Measurements from ENCODE around the gene SBK2. TPM values are rescaled to one million over a fixed set of nuclear protein-coding genes. Genes with fewer than 3 reads are reported as not detected.
"Not testable (repeated sequence)": the region's sequence is repeated elsewhere in the genome, so short reads cannot be mapped to it uniquely, and the experiment has no call there.

SBK2 gene
- total and polyA plus RNA-seq, 9 of the 15 experiments (the other 6 are each of a cell fraction or from before 2014, with no cell fraction given), result not detected

DNA sequence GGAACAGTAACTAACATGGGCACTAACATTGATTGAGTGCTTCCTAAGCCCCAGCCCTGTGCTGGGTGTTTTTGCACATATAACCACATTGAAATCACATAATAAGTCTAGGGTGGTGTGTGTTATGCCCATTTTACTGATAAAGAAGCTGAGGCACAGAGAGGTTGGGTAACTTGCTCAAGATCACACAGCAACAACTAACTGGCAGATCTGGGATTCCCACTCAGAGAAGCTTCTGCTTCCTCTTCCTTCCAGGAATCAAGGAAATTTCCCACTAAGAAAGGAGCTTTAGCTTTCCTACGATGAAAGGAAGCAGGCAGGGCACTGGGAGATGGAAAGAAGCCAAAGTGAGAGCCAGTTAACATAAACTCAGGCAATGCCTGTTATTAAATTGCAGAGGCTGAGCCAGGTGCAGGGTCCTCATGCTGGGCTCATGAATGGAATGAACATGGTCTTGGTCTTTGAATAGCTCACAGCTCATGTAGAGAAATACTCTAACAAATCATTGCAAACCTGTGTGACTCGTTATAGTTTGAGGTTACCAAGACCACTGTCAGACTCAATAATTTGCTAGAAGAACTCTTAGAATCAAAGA is 38.6 kb downstream of the SBK2 start (continued):
- TF ChIP-seq BCOR (IDR thresholded peaks at IDR 0.05), result peak; percentile 87

DNA sequence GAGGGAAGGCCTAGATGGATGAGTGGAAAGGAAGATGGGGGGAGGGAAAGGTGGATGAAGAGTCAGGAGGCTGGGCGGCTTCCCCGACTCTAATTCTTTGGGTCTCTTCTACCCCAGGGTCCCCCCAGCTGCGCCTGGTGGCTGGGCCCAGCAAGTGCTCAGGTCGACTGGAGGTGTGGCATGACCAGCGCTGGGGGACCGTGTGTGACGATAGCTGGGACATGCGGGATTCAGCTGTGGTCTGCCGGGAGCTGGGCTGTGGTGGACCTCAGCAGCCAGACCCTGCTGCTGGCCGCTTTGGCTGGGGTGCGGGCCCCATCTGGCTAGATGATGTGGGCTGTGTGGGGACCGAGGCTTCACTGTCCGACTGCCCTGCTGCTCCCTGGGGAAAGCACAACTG is 39.2 kb downstream of the SBK2 start:
- BruUV-seq (replicated peaks), result no TSS peak
- no peak overlapping the region for H2AFZ ChIP-seq (ENCODE audit: low read depth, low read length)
- H3K27me3 ChIP-seq (ENCODE audit: control insufficient read depth in 2 of 2, insufficient read depth in 2 of 2, low read length in 2 of 2), result no peaks in the 10 kb centered on the region
- no peaks in the 10 kb centered on the region for H3K9me3 ChIP-seq (replicated peaks; ENCODE audit: control insufficient read depth, insufficient read depth, low read depth, low read length)
- ChIA-PET CTCF (ENCODE audit: low intra/inter-chr PET ratio) (no interaction called here), POLR2A (interaction anchor here (0.6 to 2.6 kb wide), 5 partner anchors 11 to 342 kb away, joined by 3 to 15 read pairs (median 5); partner anchors contain the start of genes NAT14 and SSC5D)
- peaks cover 12 to 25% of the 10 kb centered on the region in 2 experiments for H3K4me1 ChIP-seq (replicated peaks in 1 of 2; ENCODE audit: control insufficient read depth in 2 of 2, insufficient read depth in 2 of 2, low read length in 2 of 2)
- DNase-seq (ENCODE audit: extremely low read depth in 1 of 4, low spot score in 3 of 4) (no peak), ATAC-seq (no peak), FAIRE-seq (no peak)
- no peak overlapping the region for H3K4me3 ChIP-seq
- no peak overlapping the region for H3K4me2 ChIP-seq (ENCODE audit: insufficient read depth, low read length)
- H3K9ac ChIP-seq (ENCODE audit: insufficient read depth in 1 of 2, low read depth in 2 of 2, low read length in 2 of 2), result peak overlapping the region in 1 of 2 experiments; percentile 44; a peak in 1 of 4 replicates
- no peak overlapping the region for H3K27ac ChIP-seq (ENCODE audit: extremely low read depth, low read depth, low read length)
- no peaks in the 10 kb centered on the region for H4K20me1 ChIP-seq (replicated peaks; ENCODE audit: control insufficient read depth, insufficient read depth, low read length)
- WGBS (ENCODE audit: insufficient coverage, low coverage, missing lambda C conversion rate), result 56% methylated on average over 12 of the region's 13 CpGs
- H3K79me2 ChIP-seq (ENCODE audit: control insufficient read depth, insufficient read depth, low read length), result no peaks in the 10 kb centered on the region
- no peaks in the 10 kb centered on the region for H3K9me1 ChIP-seq (ENCODE audit: control insufficient read depth, insufficient read depth, low read length)
- in situ Hi-C loops (cut with MboI), result no loop called here
- H3K36me3 ChIP-seq (ENCODE audit: control insufficient read depth, insufficient read depth, low read length), result no peaks in the 10 kb centered on the region
- peak; percentile 50; the same call in 1 of the 2 replicates for TF ChIP-seq ZNF121 (CRISPR knock-in tag; conservative IDR thresholded peaks at IDR 0.05)
- TF ChIP-seq ZNF699 (CRISPR knock-in tag; IDR thresholded peaks at IDR 0.05; ENCODE audit: insufficient replicate concordance), result no peak
- no peak for TF ChIP-seq ETV1 (tag; conservative IDR thresholded peaks at IDR 0.05; ENCODE audit: low read depth)
- TF ChIP-seq BRD4 (IDR thresholded peaks at IDR 0.05), result no peak
- intact Hi-C loops (cut with micrococcal nuclease), result no loop called here

DNA sequence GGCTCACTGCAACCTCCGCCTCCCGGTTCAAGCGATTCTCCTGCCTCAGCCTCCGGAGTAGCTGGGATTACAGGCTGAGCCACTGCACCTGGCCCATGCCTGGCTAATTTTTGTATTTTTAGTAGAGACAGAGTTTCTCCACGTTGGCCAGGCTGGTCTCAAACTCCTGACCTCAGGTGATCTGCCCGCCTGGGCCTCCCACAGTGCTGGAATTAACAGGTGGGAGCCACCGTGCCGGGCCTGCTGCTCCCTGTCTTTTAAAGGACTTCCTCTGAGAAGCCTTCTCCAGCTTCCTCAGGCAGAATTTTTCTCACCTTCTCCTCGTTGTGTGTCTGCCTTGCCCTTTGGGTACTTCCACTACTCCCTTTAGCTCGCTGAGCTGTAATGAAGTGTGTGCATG is 40.1 kb downstream of the SBK2 start:
- H3K79me2 ChIP-seq (ENCODE audit: control insufficient read depth, insufficient read depth, low read length); H3K36me3 ChIP-seq (ENCODE audit: control insufficient read depth, insufficient read depth, low read length); H3K9ac ChIP-seq (ENCODE audit: insufficient read depth in 1 of 2, low read depth in 2 of 2, low read length in 2 of 2); H3K9me1 ChIP-seq (ENCODE audit: control insufficient read depth, insufficient read depth, low read length); in situ Hi-C loops (cut with MboI); H3K4me3 ChIP-seq; H4K20me1 ChIP-seq (replicated peaks; ENCODE audit: control insufficient read depth, insufficient read depth, low read length); CTCF ChIA-PET (ENCODE audit: low intra/inter-chr PET ratio); H3K27ac ChIP-seq (ENCODE audit: extremely low read depth, low read depth, low read length); FAIRE-seq; H2AFZ ChIP-seq (ENCODE audit: low read depth, low read length); H3K27me3 ChIP-seq (ENCODE audit: control insufficient read depth in 2 of 2, insufficient read depth in 2 of 2, low read length in 2 of 2); H3K4me2 ChIP-seq (ENCODE audit: insufficient read depth, low read length); BruUV-seq (replicated peaks); DNase-seq (ENCODE audit: extremely low read depth in 1 of 4, low spot score in 3 of 4); H3K9me3 ChIP-seq (replicated peaks; ENCODE audit: control insufficient read depth, insufficient read depth, low read depth, low read length); ATAC-seq; intact Hi-C loops (cut with micrococcal nuclease): not testable (repeated sequence)
- WGBS (ENCODE audit: insufficient coverage, low coverage, missing lambda C conversion rate), result 42% methylated on average over 7 of the region's 10 CpGs
- POLR2A ChIA-PET, result interaction anchor here (0.7 to 2.2 kb wide), 3 partner anchors 12 to 341 kb away, joined by 3 to 15 read pairs (median 3); partner anchors contain the start of genes NAT14 and UBE2S
- peaks cover 12 to 29% of the 10 kb centered on the region in 2 experiments for H3K4me1 ChIP-seq (replicated peaks in 1 of 2; ENCODE audit: control insufficient read depth in 2 of 2, insufficient read depth in 2 of 2, low read length in 2 of 2)
